KMS-11 (cell line): ENCODE measurements around the gene CDCP2.
"Not testable (repeated sequence)": the region's sequence is repeated elsewhere in the genome, so short reads cannot be mapped to it uniquely, and the experiment has no call there.

Source experiments
- H2AFZ ChIP-seq: fragments of 200-600 bp; sonication (generic); 2 replicates; pipeline ENCODE4 v1.6.1; 2016; ENCODE audit warnings: antibody characterized with exemption, mixed run types, low read depth
- H3K27ac ChIP-seq: fragments of 200-600 bp; sonication (generic); 2 replicates; pipeline ENCODE4 v1.6.1; 2016; ENCODE audit warnings: mild to moderate bottlenecking, mixed run types
- H3K27me3 ChIP-seq: fragments of 200-600 bp; sonication (generic); 2 replicates; pipeline ENCODE4 v1.6.1; 2017; ENCODE audit warnings: mild to moderate bottlenecking, low read depth, mixed run types, moderate library complexity; ENCODE audit not compliant: insufficient read depth
- H3K36me3 ChIP-seq: fragments of 200-600 bp; sonication (generic); 2 replicates; pipeline ENCODE4 v1.6.1; 2017; ENCODE audit warnings: mild to moderate bottlenecking, mixed run types; ENCODE audit not compliant: insufficient read depth
- H3K4me1 ChIP-seq: fragments of 200-600 bp; sonication (generic); 2 replicates; pipeline ENCODE4 v1.6.1; 2016; ENCODE audit warnings: mild to moderate bottlenecking, low read depth, mixed run types; ENCODE audit not compliant: poor library complexity, severe bottlenecking
- H3K4me2 ChIP-seq: fragments of 200-600 bp; sonication (generic); 2 replicates; pipeline ENCODE4 v1.7.0; 2016; ENCODE audit warnings: mild to moderate bottlenecking, mixed run types
- H3K4me3 ChIP-seq: fragments of 200-600 bp; sonication (generic); IDR thresholded peaks from 2 replicates; pipeline ENCODE4 v1.6.1; 2017; ENCODE audit warnings: low read depth, low read length, mixed read lengths; ENCODE audit not compliant: insufficient read depth
- H3K79me2 ChIP-seq: fragments of 200-600 bp; sonication (generic); 2 replicates; pipeline ENCODE4 v1.6.1; 2016; ENCODE audit warnings: low read depth, mixed run types; ENCODE audit not compliant: insufficient read depth
- H3K9ac ChIP-seq: fragments of 200-600 bp; sonication (generic); 2 replicates; pipeline ENCODE4 v1.6.1; 2016; ENCODE audit warnings: mild to moderate bottlenecking, mixed run types
- H4K20me1 ChIP-seq: fragments of 200-600 bp; sonication (generic); 2 replicates; pipeline ENCODE4 v1.6.1; 2016; ENCODE audit warnings: mild to moderate bottlenecking, mixed run types; ENCODE audit not compliant: insufficient read depth
- TF ChIP-seq, protein P1 (sequence below): fragments of 200-600 bp; sonication (generic); conservative IDR thresholded peaks from 2 replicates; pipeline ENCODE4 v1.6.1; 2017; ENCODE audit warnings: low read depth, mild to moderate bottlenecking, antibody characterized with exemption, low read length, moderate library complexity, mixed read lengths

Gene CDCP2

DNA sequence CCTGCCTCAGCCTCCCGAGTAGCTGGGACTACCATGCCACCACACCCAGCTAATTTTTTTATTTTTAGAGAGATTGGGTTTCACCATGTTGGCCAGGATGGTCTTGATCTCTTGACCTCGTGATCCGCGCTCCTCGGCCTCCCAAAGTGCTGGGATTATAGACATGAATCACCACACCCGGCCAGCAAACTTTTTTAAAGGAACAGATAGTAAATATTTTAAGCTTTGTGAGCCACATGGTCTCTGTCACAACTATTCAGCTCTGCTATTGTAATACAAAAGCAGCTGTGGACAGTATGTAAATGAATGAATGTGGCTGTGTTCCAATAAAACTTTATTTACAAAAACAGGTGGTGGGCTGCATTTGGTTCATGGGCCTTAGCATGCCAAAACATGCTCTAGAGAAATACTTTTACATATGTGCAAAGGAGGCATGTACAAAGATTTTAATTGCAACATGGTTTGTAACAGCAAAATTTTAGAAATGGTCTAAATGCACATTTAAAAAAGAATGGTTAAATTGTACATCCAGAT lies 47.0 kb downstream of the CDCP2 start:
- no peaks in the 10 kb centered on the region for H3K4me1 ChIP-seq
- H4K20me1 ChIP-seq = no peaks in the 10 kb centered on the region
- TF ChIP-seq, protein P1, sequence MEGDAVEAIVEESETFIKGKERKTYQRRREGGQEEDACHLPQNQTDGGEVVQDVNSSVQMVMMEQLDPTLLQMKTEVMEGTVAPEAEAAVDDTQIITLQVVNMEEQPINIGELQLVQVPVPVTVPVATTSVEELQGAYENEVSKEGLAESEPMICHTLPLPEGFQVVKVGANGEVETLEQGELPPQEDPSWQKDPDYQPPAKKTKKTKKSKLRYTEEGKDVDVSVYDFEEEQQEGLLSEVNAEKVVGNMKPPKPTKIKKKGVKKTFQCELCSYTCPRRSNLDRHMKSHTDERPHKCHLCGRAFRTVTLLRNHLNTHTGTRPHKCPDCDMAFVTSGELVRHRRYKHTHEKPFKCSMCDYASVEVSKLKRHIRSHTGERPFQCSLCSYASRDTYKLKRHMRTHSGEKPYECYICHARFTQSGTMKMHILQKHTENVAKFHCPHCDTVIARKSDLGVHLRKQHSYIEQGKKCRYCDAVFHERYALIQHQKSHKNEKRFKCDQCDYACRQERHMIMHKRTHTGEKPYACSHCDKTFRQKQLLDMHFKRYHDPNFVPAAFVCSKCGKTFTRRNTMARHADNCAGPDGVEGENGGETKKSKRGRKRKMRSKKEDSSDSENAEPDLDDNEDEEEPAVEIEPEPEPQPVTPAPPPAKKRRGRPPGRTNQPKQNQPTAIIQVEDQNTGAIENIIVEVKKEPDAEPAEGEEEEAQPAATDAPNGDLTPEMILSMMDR = no peak
- H3K4me2 ChIP-seq = no peak overlapping the region
- H3K79me2 ChIP-seq = no peaks in the 10 kb centered on the region
- no peak overlapping the region for H3K4me3 ChIP-seq
- no peak overlapping the region for H2AFZ ChIP-seq
- H3K36me3 ChIP-seq = no peaks in the 10 kb centered on the region
- H3K27me3 ChIP-seq = no peaks in the 10 kb centered on the region
- H3K9ac ChIP-seq = no peak overlapping the region
- no peak overlapping the region for H3K27ac ChIP-seq

DNA sequence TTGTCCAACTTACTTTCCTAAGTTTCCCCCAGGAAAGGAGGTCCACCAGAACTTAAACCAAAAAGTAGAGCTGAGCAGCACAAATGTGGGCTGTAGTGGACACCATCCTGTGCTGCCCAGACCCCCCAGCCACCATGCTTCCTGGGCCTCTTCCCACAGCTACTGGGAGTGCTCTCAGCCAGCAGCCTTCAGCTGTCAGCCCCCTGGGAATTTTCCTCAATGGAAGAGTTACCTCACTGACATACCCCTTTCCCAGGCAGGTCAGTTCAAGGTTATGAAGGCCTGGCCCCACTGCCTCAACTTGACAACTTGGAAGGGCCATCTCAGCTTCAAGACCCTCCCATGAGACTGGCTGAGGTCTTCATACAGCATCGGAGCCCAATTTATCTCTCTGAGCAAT lies 47.7 kb downstream of the CDCP2 start:
- TF ChIP-seq, protein P1 = no peak
- no peaks in the 10 kb centered on the region for H4K20me1 ChIP-seq
- H3K4me2 ChIP-seq = no peak overlapping the region
- H3K27me3 ChIP-seq = no peaks in the 10 kb centered on the region
- H3K79me2 ChIP-seq = no peaks in the 10 kb centered on the region
- no peaks in the 10 kb centered on the region for H3K4me1 ChIP-seq
- H3K9ac ChIP-seq = no peak overlapping the region
- H3K36me3 ChIP-seq = no peaks in the 10 kb centered on the region
- no peak overlapping the region for H2AFZ ChIP-seq
- no peak overlapping the region for H3K27ac ChIP-seq
- H3K4me3 ChIP-seq = no peak overlapping the region

DNA sequence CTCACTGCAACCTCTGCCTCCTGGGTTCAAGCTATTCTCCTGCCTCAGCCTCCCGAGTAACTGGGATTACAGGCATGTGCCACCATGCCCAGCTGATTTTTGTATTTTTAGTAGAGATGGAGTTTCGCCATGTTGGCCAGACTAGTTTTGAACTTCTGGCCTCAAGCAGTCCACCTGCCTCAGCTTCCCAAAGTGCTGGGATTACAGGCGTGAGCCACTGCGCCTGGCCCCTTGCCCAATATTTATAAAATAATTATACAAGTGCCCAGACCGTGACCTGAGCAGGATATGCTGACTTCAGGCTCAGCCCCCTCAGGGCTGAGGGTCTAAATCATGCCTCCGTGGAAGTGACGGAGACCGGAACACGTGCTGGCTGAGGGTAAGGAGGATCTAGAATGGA lies 48.2 kb downstream of the CDCP2 start:
- H3K27me3 ChIP-seq, H3K4me3 ChIP-seq, H3K79me2 ChIP-seq, H2AFZ ChIP-seq, H3K36me3 ChIP-seq, H3K27ac ChIP-seq, H3K4me1 ChIP-seq, H3K4me2 ChIP-seq, H3K9ac ChIP-seq, H4K20me1 ChIP-seq: not testable (repeated sequence)

DNA sequence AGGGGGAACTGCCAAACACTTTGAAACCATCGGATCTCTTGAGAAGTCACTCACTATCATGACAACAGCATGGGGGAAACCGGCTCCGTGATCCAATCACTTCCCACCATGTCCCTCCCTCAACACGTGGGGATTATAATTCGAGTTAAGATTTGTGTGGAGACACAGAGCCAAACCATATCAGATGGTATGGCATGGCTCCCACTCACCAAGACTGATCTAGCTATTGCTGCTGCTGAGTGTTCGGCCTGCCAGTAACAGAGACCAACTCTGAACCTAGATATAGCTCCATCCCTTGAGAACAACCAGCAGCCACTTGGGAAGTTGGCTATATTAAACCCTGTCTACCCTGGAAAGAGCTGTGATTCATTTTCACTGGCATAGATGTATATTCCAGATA lies 49.4 kb downstream of the CDCP2 start:
- no peak overlapping the region for H2AFZ ChIP-seq
- TF ChIP-seq, protein P1 = no peak

DNA sequence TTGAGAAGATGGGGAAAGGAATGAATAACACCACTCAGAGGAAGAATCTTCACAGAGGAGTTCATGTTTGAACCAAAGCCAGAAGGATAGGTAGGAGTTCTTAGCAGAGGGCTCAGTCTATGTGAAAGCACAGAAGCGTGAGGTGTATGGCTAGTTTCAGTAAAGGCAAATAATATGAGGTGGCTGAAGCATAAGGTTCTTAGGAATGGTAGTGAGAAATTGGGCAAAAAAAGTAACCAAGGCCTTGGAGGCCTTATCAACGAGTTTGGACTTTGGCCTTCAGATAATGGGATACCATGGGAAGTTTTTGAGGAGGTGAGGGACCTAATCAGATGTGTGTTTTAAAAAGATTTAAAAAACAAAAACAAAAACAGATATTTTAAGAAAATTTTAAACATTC lies 52.3 kb downstream of the CDCP2 start:
- H3K27me3 ChIP-seq = no peaks in the 10 kb centered on the region
- no peaks in the 10 kb centered on the region for H3K79me2 ChIP-seq
- H3K9ac ChIP-seq = no peak overlapping the region
- no peaks in the 10 kb centered on the region for H3K4me1 ChIP-seq
- no peak overlapping the region for H3K4me3 ChIP-seq
- no peaks in the 10 kb centered on the region for H3K36me3 ChIP-seq
- TF ChIP-seq, protein P1 = no peak
- H3K4me2 ChIP-seq = no peak overlapping the region
- no peak overlapping the region for H2AFZ ChIP-seq
- H4K20me1 ChIP-seq = no peaks in the 10 kb centered on the region
- no peak overlapping the region for H3K27ac ChIP-seq

More for the DNA sequence above, 49.4 kb downstream of the CDCP2 start:
- Histone ChIP-seq H3K4me2 (no peak overlapping the region), H3K27me3 (no peaks in the 10 kb centered on the region), H3K27ac (no peak overlapping the region), H3K79me2 (no peaks in the 10 kb centered on the region), H3K4me3 (no peak overlapping the region), H3K4me1 (no peaks in the 10 kb centered on the region), H3K9ac (no peak overlapping the region), H4K20me1 (no peaks in the 10 kb centered on the region), H3K36me3 (no peaks in the 10 kb centered on the region)
